HG02870 (cell line): Measurements from ENCODE around the gene RHOG.
A peak's percentile ranks its signal among the peaks of the same experiment; 100 is the strongest.
"Not testable (repeated sequence)": the region's sequence is repeated elsewhere in the genome, so short reads cannot be mapped to it uniquely, and the experiment has no call there.

Experiments used
- ATAC-seq: cut with Tn5 transposase; IDR thresholded peaks from one replicate; pipeline ENCODE4 v1.9.1; 2021; ENCODE audit warnings: mild to moderate bottlenecking, moderate library complexity; ENCODE audit not compliant: unreplicated experiment

The RHOG gene

GRCh38 chr11:3840870-3841425 is at the start of gene RHOG:
RHOG (minus strand) TSS chr11:3840959; CDS start chr11:3828138, 12,821 bp downstream.
- ATAC-seq = peak; percentile 19

GRCh38 chr11:3890014-3890413 is 49.3 kb upstream of the RHOG start:
- ATAC-seq = no peak

- no peak for ATAC-seq
Measured at GRCh38 chr11:3888876-3889275, 48.1 kb upstream of the RHOG start.

- ATAC-seq = no peak
Measured at GRCh38 chr11:3886985-3887384, 46.2 kb upstream of the RHOG start.

- ATAC-seq = no peak
Measured at GRCh38 chr11:3885855-3886254, 45.1 kb upstream of the RHOG start.

GRCh38 chr11:3882655-3883054 is 41.9 kb upstream of the RHOG start:
- ATAC-seq = no peak

GRCh38 chr11:3880724-3881123 is 40.0 kb upstream of the RHOG start:
- ATAC-seq = peak; percentile 37

GRCh38 chr11:3879967-3880542 is 39.3 kb upstream of the RHOG start:
- ATAC-seq = peak; percentile 5

- peak; percentile 50 for ATAC-seq
Measured at GRCh38 chr11:3879216-3879966, 38.6 kb upstream of the RHOG start.

GRCh38 chr11:3878258-3878584 is 37.5 kb upstream of the RHOG start:
- ATAC-seq = no peak

GRCh38 chr11:3877364-3878257 is 36.9 kb upstream of the RHOG start:
- no peak for ATAC-seq

GRCh38 chr11:3876613-3877012 is 35.9 kb upstream of the RHOG start:
- no peak for ATAC-seq

- no peak for ATAC-seq
Measured at GRCh38 chr11:3873712-3874349, 33.1 kb upstream of the RHOG start.

GRCh38 chr11:3867209-3868091 is 26.7 kb upstream of the RHOG start:
- ATAC-seq = peak; percentile 45

GRCh38 chr11:3866836-3867208 is 26.1 kb upstream of the RHOG start:
- ATAC-seq = no peak

GRCh38 chr11:3866206-3866605 is 25.4 kb upstream of the RHOG start:
- no peak for ATAC-seq

GRCh38 chr11:3865388-3866193 is 24.8 kb upstream of the RHOG start:
- no peak for ATAC-seq

GRCh38 chr11:3861683-3862082 is 20.9 kb upstream of the RHOG start:
- no peak for ATAC-seq

GRCh38 chr11:3860898-3861393 is 20.2 kb upstream of the RHOG start:
- not testable (repeated sequence) for ATAC-seq
